GM12874 (cell line): Measurements from ENCODE around the gene C1R.

Experiments
- CTCF ChIP-seq: IDR thresholded peaks from 2 replicates; pipeline ENCODE4 v1.5.1; 2011; ENCODE audit warnings: low read depth, mild to moderate bottlenecking, control low read depth, low read length, moderate library complexity; ENCODE audit not compliant: insufficient read depth

Gene C1R

GRCh38 chr12:7108796-7109571, 16.7 kb upstream of the C1R start, which contains the start of gene C1RL:
Gene C1RL (minus strand): TSS chr12:7109214. CDS start chr12:7109180, 34 bp downstream.
- peak; percentile 97 for TF ChIP-seq CTCF

- no peak for TF ChIP-seq CTCF
Observed at GRCh38 chr12:7108003-7108795, 16.0 kb upstream of the C1R start.

- TF ChIP-seq CTCF = no peak
Observed at GRCh38 chr12:7107636-7108002, 15.4 kb upstream of the C1R start.

GRCh38 chr12:7106082-7106481, 13.8 kb upstream of the C1R start:
- no peak for TF ChIP-seq CTCF

GRCh38 chr12:7103837-7104584, 11.8 kb upstream of the C1R start:
- TF ChIP-seq CTCF = no peak

GRCh38 chr12:7102582-7102981, 10.3 kb upstream of the C1R start:
- no peak for TF ChIP-seq CTCF

GRCh38 chr12:7101694-7102131, 9.5 kb upstream of the C1R start:
- no peak for TF ChIP-seq CTCF
